Pancreas (tissue), 10 donors: ENCODE results near the gene GPR34. TPM values are rescaled to one million over a fixed set of nuclear protein-coding genes. Genes with fewer than 3 reads are reported as not detected.

ENCODE experiments used
- ATAC-seq, 4 donors: fragments of 200-7000 bp; cut with Tn5 transposase; one replicate each; pipeline versions ENCODE4 v1.8.0 to v1.9.1; 2020; ENCODE audit warnings: mild to moderate bottlenecking in 4 of 4, moderate library complexity in 4 of 4
- DNase-seq, 6 donors: peaks; one replicate each; pipeline ENCODE4 v3.0.0-alpha.2; 2020
- FAIRE-seq: peaks from 2 replicates; lab custom pipeline; 2012; peaks lifted over from hg19 to GRCh38; lab: Jason Lieb, UNC
- H3K27ac ChIP-seq, 4 donors: fragments of 200-600 bp; sonication (generic); 1 replicate in 3 of 4; 2 replicates in 1 of 4; pipeline versions ENCODE4 v1.5.0 to v1.8.0; 2020
- H3K27me3 ChIP-seq, 4 donors: fragments of 200-600 bp; one replicate each; pipeline ENCODE4 v1.8.0; 2021
- H3K36me3 ChIP-seq, 3 donors: fragments of 200-600 bp; sonication (generic) in 1 of 3; one replicate each; pipeline versions ENCODE4 v1.5.0 to v1.8.0; 2020 to 2021
- H3K4me1 ChIP-seq, 3 donors: fragments of 200-600 bp; one replicate each; pipeline ENCODE4 v1.8.0; 2021
- H3K4me3 ChIP-seq, 4 donors: fragments of 200-600 bp; sonication (generic) in 2 of 4; one replicate each; pipeline versions ENCODE4 v1.5.0 to v1.8.0; 2020 to 2021
- H3K9me3 ChIP-seq, 4 donors: fragments of 200-600 bp; one replicate each; pipeline ENCODE4 v1.8.0; 2021
- CTCF ChIP-seq, 4 donors: fragments of 200-600 bp; sonication (generic) in 3 of 4; IDR thresholded peaks; one replicate each; pipeline versions ENCODE4 v1.5.0 to v1.8.0; 2021; ENCODE audit warnings: antibody characterized with exemption in 4 of 4
- WGBS, 2 donors: extraction: QIAGEN DNeasy Blood & Tissue Kit; methylation state at CpG; one replicate each; pipeline ENCODE4 v1.1.7; 2013; 5-methylcytosine and 5-hydroxymethylcytosine counted together
- intact Hi-C, 3 donors: fragments of 100-400 bp; cut with DNase I; formaldehyde crosslinking; loops; one replicate each; pipeline versions ENCODE4 v1.11.1 to v1.14.2; 2022
- polyA plus RNA-seq, 2 donors: library from polyadenylated mRNA; stranded (reverse); fragments of 200-250 nt; gene quantifications; one replicate each; pipeline ENCODE4 v1.2.3, GENCODE V29; 2013
- total RNA-seq, 6 donors: library from RNA; stranded (reverse); fragmentation: NEBNext Ultra II Directional in 4 of 6; extraction: Animal tissue kit (Norgen Biotek cat#: 25700) in 4 of 6; gene quantifications; one replicate each; pipeline versions ENCODE4 v1.2.1 to v1.2.4, GENCODE V29; 2021 to 2023
- donor health status: healthy with polysubstance abuse.
- donor health status: DM: no; HTN: no; CAD: no; lungs with moderate emphysema.
- donor health status: DM: no; HTN: no; CAD: no.
- donor health status: control.
- donor health status: control.
- donor health status: Bipolar disorder and iron deficiency.
- donor health status: DM: yes; HTN: yes; CAD: no.
- donor health status: DM: no; HTN: no; CAD: no.
- donor health status: DM: no; HTN: no; CAD: no.
- donor health status: DM: yes; HTN: yes; CAD: no.

Gene GPR34
- total and polyA plus RNA-seq, 8 donors: 0.46 to 16.1 (median 0.99) TPM

DNA sequence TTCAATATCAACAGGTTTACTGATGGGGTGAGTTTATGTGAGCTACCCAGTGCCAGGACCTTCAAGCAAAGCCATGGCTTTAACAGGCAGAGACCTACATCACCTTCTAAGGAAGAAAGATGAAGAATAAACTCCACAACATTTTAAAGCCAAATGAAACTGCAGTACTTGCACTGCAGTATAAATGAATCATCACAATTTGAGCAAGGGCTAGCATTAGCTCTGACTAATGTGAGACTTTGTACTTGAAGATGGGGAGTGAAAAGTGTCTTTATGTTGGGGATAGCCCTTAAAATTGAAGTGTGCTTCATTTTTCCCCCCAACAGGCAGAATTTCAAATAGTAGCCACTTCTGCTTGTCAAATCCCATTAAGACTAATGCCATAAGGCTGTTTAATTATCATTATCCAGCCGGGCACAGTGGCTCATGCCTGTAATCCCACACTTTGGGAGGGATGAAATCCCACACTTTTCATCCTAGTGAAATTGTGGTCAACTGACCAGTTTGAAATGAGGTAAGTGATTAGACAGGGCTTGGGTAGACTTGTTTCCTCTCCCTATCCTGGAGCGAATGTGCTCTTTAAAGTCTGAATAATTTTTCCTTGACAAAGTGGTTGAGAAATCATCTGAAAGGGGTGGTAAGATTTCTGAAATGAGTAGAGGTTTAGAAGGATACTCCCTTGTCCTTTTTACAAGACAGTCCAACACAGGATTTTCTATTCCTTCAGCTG is 27.2 kb upstream of the GPR34 start:
- no peaks in the 10 kb centered on the region for H3K36me3 ChIP-seq
- no peak overlapping the region for H3K4me3 ChIP-seq
- H3K9me3 ChIP-seq: no peaks in the 10 kb centered on the region
- no peak for TF ChIP-seq CTCF (IDR thresholded peaks at IDR 0.05)
- FAIRE-seq (no peak), DNase-seq (no peak), ATAC-seq (no peak)
- 78 to 96% methylated on average over 2 of the region's 2 CpGs for WGBS, 2 donors
- H3K27me3 ChIP-seq: peaks cover 0 to 3% (median 0%) of the 10 kb centered on the region in 4 donors
- no peaks in the 10 kb centered on the region for H3K4me1 ChIP-seq
- intact Hi-C loops: no loop called here
- no peak overlapping the region for H3K27ac ChIP-seq

DNA sequence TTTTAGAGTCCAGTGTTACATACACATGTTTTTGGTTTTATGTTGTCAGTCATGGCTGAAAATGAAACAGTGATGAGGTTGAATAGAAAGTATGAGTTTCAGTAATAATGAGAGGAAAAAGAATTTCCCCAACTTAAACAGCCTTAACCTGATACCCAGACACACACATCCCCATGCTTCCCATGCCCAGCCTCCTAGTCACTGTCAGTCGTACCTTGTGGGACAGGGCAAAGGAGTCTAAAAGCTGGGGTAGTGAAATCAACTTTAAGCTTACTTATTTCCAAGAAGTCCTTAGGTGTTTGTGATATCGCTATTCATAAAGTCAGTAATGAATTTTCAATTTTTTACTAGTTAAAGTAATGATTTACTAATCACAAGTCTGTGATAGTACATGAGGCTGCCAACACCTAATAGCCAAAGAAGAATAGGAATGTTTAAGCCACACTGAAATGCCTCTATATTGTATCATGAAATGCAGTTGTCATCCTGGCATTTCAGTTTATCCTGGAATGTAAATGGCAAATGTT is 24.3 kb upstream of the GPR34 start:
- intact Hi-C loops: no loop called here
- no peak for TF ChIP-seq CTCF (IDR thresholded peaks at IDR 0.05)
- WGBS, 2 donors: 73 to 77% methylated on average over 2 of the region's 2 CpGs
- Histone ChIP-seq H3K4me3 (no peak overlapping the region), H3K9me3 (no peaks in the 10 kb centered on the region), H3K27ac (peak overlapping the region in 1 of 4 donors; percentile 12), H3K36me3 (no peaks in the 10 kb centered on the region), H3K27me3 (peaks cover 0 to 3% (median 0%) of the 10 kb centered on the region in 4 donors), H3K4me1 (no peaks in the 10 kb centered on the region)
- DNase-seq (no peak), ATAC-seq (no peak), FAIRE-seq (peak; percentile 23)

DNA sequence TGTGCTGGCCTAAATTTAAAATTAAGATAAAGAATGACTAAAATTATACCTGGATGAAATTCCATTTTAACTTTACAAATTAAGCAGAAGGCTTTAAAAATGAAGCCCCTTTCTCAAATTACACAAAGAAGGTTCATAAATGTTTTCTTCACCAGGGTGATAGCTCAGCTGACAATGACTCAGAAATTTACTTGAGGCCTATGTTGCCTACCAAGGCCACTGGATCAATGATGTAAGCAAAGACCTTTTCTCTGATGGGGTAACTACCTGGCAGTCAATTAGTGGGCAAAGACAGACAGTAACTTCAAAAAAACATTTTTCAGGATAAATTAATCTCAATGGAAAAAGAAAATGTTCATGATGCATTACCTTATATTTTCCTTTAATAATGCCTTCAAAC is 23.9 kb upstream of the GPR34 start:
- H3K9me3 ChIP-seq: no peaks in the 10 kb centered on the region
- intact Hi-C loops: no loop called here
- H3K36me3 ChIP-seq: no peaks in the 10 kb centered on the region
- no peak for TF ChIP-seq CTCF (IDR thresholded peaks at IDR 0.05)
- no peak overlapping the region for H3K4me3 ChIP-seq
- peaks cover 0 to 3% (median 0%) of the 10 kb centered on the region in 4 donors for H3K27me3 ChIP-seq
- peak overlapping the region in 1 of 4 donors; percentile 12 for H3K27ac ChIP-seq
- no peak for FAIRE-seq
- ATAC-seq: no peak
- DNase-seq: no peak
- H3K4me1 ChIP-seq: no peaks in the 10 kb centered on the region

DNA sequence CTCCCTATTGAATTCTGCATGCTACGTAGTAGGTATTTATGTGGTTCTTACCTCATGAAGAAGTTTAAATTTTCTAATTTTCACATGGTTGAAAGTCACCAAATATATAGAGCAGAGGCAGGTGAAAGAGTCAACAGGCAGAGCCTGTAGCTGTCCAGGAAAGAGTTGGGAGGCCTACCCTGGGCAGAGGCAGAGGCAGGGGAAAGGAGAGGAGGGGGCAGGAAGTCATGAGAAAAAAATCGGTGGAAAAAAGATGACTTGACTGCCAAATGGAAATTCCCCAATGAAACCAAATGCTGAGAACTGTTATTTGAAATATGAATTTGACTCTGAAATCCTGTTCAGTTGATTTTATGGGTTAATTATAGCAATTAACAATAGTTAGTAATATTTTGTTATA is 23.1 kb upstream of the GPR34 start:
- Histone ChIP-seq H3K27me3 (peaks cover 0 to 3% (median 0%) of the 10 kb centered on the region in 4 donors), H3K27ac (no peak overlapping the region), H3K9me3 (no peaks in the 10 kb centered on the region), H3K4me1 (no peaks in the 10 kb centered on the region), H3K4me3 (no peak overlapping the region), H3K36me3 (no peaks in the 10 kb centered on the region)
- ATAC-seq (no peak), FAIRE-seq (no peak), DNase-seq (no peak)
- 70 to 79% methylated on average over 2 of the region's 2 CpGs for WGBS, 2 donors
- TF ChIP-seq CTCF (IDR thresholded peaks at IDR 0.05): no peak
- intact Hi-C loops: no loop called here

DNA sequence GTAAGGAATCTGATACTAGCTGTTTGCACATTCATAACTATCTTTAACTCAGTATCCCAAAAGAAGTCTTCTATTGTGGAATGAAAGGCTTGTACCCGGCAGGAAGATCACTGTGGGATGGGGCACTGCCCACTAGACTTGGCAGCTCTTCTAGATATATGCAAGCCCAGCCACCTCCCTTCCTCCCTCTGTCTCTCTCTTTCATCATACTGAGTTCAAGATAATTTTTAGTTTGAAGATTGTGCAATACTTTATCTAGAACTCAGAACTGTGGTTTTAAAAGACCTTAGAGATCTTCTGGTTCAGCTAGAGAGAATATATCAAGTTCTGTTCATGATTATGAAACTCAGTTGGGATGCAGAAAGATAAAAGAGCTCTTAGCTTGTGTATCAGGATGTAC is 22.5 kb upstream of the GPR34 start:
- Histone ChIP-seq H3K9me3 (no peaks in the 10 kb centered on the region), H3K27ac (no peak overlapping the region), H3K4me1 (no peaks in the 10 kb centered on the region), H3K4me3 (no peak overlapping the region), H3K36me3 (no peaks in the 10 kb centered on the region), H3K27me3 (peaks cover 0 to 3% (median 0%) of the 10 kb centered on the region in 4 donors)
- 67 to 85% methylated on average over 1 of the region's 1 CpG for WGBS, 2 donors
- no peak for TF ChIP-seq CTCF (IDR thresholded peaks at IDR 0.05)
- FAIRE-seq: no peak
- no peak for ATAC-seq
- DNase-seq: no peak
- intact Hi-C loops: no loop called here
